GM12891 (cell line): ENCODE measurements around the gene ARL8A.
"Not testable (repeated sequence)": the region's sequence is repeated elsewhere in the genome, so short reads cannot be mapped to it uniquely, and the experiment has no call there.

Source experiments
- DNase-seq: peaks from one replicate; pipeline ENCODE4 v3.0.0; 2011; ENCODE audit warnings: low spot score; ENCODE audit not compliant: insufficient read length
- FAIRE-seq: peaks from 2 replicates; lab custom pipeline; 2011; peaks lifted over from hg19 to GRCh38; lab: Jason Lieb, UNC
- PAX5 ChIP-seq: IDR thresholded peaks from 2 replicates; pipeline ENCODE4 v1.6.1; 2011; ENCODE audit warnings: low read length, moderate library complexity, mild to moderate bottlenecking; ENCODE audit not compliant: insufficient read depth, severe bottlenecking
- POLR2A ChIP-seq: IDR thresholded peaks from 2 replicates; pipeline ENCODE4 v1.6.1; 2011; ENCODE audit warnings: low read depth, low read length, control low read depth
- POLR2AphosphoS5 ChIP-seq: IDR thresholded peaks from 2 replicates; pipeline ENCODE4 v1.6.1; 2011; ENCODE audit warnings: low read depth, low read length, control low read depth
- POU2F2 ChIP-seq: IDR thresholded peaks from 2 replicates; pipeline ENCODE4 v1.6.1; 2011; ENCODE audit warnings: low read depth, mild to moderate bottlenecking, control low read depth, low read length, moderate library complexity
- SPI1 ChIP-seq: IDR thresholded peaks from 2 replicates; pipeline ENCODE4 v1.6.1; 2011; ENCODE audit warnings: low read depth, low read length, control low read depth
- TAF1 ChIP-seq: IDR thresholded peaks from 2 replicates; pipeline ENCODE4 v1.6.1; 2011; ENCODE audit warnings: low read depth, low read length, control low read depth

Gene ARL8A

DNA sequence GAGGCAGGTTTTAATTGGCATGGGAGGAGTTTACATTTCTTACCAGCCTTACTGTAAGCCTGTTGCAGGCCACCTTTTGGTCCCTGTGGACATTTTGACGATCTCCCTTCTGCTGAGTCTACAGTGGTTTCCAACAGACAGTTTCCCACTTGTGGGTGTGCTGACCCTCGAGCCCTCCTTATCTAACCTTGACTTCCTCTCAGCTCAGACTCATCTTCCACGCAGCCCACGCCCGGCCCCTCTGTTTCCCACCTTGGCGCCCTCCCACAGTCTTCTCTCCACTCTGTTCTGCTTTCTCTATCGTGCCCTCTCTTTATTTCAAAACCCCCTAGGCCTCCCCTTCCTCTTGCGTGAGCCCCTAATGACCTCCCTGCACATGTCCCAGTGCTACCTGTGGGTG lies 6.1 kb upstream of the ARL8A start:
- TF ChIP-seq POU2F2 (no peak), POLR2A (no peak), POLR2AphosphoS5 (0 out of 2 replicates have a peak, but pooled peaks have one; percentile 37), PAX5 (no peak), SPI1 (no peak)
- DNase-seq: no peak
- FAIRE-seq: no peak

DNA sequence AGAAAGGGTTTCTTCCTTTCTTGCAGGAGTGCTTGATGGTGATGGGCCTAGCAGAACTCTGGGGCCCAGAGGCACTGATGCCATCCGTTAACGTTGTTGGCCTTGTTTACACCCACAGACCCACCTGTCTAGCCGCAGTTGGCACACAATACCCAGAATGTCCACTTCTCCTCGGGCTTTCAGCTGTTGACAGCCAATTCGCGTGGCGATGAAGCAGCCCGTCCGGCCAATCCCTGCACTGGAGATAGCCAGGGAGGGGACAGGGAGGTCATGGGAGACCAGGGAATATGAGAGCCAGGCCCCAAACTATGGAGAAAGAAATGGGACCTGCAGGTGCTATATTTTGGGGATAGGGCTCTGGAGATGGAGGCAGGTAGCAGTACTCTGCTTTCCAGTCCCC lies 5.7 kb upstream of the ARL8A start:
- no peak for TF ChIP-seq TAF1
- TF ChIP-seq POLR2AphosphoS5: no peak
- TF ChIP-seq SPI1: no peak
- no peak for TF ChIP-seq POLR2A
- no peak for TF ChIP-seq PAX5
- no peak for TF ChIP-seq POU2F2
- FAIRE-seq (no peak), DNase-seq (no peak)

DNA sequence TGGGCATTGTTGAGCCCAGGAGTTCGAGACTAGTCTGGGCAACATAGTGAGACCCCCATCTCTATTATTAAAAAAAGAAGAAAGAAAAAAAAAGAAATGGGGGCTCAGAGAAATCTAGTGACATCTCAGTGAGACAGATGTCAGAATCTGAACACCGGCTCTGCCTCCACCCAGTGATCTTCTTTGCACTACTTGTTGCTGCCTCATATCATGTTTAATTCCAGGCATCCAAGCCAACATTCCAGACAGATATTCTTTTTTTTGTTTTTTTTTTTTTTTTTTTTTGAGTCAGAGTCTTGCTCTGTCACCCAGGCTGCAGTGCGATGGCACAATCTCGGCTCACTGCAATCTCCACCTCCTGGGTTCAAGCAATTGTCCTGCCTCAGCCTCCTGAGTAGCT lies 5.0 kb upstream of the ARL8A start:
- FAIRE-seq: no peak

DNA sequence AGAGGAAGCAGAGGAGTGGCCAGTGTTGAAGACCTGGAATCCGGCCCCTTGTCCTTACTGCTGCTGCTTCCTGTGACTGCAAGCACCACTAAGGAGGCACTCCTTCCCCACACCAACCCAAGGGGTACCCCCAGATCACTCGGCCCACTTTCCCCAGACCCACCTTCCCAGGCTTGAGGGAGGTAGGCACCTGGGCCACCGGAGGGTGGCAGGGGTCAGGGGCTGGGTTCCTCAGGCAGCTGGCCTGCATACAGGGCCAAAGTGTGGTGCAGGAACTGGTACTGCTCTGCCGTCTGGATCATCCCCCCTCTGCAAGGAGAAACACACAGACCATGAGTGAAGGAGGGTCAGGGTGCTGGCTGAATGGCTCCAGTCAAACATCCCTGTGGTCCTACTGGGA lies 3.9 kb upstream of the ARL8A start:
- DNase-seq (no peak), FAIRE-seq (no peak)
- TF ChIP-seq POLR2A: no peak
- no peak for TF ChIP-seq POU2F2

More for the DNA sequence above, 5.0 kb upstream of the ARL8A start:
- no peak for TF ChIP-seq POU2F2
- no peak for TF ChIP-seq SPI1
- TF ChIP-seq PAX5: no peak
- TF ChIP-seq POLR2A: no peak
- no peak for TF ChIP-seq POLR2AphosphoS5
- DNase-seq: no peak

DNA sequence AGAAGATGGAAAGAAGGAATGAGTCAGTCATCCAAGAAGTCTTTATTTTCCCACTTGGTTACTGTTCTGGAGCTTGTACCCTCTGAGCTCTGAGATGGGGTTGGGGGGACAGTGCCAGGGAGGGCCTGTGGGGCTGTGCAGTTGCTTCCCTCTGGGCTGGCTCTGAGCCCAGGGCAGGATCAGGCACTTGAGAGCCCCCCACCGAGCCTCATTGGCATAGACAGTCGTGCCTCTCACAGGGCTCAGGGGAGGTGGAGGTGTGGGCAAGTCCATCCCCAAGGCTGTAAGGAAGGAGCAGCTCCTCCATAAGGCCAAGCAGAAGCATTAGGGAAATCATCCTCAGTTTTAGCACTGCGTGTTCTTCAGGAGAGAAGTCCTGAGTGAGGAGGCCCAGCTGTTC lies 2.5 kb upstream of the ARL8A start:
- DNase-seq: no peak
- FAIRE-seq: no peak
- TF ChIP-seq TAF1 (no peak), SPI1 (no peak), PAX5 (no peak)

DNA sequence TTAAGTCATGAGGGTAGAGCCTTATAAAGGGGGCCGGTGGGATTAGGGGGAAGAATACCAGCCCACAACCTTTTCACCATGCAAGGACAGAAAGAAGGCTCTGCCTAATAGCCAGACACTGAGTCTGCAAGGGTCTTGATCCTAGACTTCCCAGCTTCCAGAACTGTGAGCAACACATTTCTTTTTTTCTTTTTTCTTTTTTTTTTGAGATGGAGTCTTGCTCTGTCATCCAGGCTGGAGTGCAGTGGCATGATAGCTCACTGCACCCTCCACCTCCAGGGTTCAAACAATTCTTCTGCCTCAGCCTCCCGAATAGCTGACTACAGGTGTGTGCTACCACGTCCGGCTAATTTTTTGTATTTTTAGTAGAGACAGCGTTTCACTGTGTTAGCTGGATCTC lies 1.7 kb upstream of the ARL8A start:
- TF ChIP-seq PAX5 (no peak), POLR2AphosphoS5 (no peak), TAF1 (no peak), SPI1 (no peak), POLR2A (no peak; the same call in 1 of the 2 replicates), POU2F2 (no peak)
- FAIRE-seq (no peak), DNase-seq (no peak)

DNA sequence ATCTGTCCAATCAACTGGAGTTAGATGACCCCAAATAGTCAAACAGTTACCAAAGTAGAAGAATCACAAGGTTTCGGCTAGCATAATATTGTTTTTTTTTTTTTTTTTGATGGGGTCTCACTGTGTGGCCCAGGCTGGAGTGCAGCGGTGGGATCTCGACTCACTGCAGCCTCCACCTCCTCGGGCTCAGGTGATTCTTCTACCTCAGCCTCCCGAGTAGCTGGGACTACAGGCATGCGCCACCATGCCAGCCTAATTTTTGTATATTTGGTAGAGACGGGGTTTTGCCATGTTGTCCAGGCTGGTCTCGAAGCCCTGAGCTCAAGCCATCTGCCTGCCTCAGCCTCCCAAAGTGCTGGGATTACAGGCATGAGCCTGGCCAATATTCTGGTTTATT lies 1.2 kb upstream of the ARL8A start:
- FAIRE-seq, DNase-seq: not testable (repeated sequence)

DNA sequence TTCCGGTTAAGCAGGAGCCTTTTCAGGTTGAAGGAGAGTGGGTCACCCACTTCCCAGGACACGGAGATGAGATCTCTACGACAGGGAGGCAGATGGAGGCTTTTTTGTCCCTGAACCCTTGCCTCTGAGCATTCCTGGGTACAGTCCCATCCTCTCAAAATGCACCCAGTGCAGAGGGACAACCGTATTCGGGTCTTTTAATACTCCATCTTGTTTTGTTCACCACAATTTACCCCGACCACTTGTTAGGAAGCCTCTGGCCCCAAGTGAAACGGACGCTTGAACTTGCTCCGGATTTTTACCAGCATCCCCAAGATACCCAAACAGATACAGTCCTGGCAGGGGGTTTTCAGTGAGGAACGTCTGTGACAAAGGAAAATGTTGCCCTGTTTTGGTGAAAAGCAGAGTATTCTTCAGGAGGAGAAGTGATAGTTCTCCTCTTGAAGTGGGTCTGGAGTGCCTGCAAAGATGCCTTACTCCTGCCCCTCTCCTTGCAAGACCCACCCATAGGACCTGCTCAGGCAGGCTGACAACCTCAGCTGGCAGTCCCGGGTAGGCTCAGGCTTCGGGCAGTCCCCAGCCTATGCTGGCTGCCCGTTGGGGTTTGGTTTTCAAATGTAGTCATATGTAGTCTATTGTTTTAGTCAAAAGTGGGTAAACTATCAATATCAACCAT lies 669 bp upstream of the ARL8A start:
- DNase-seq: no peak
- FAIRE-seq: no peak
- TF ChIP-seq POLR2A (no peak), POLR2AphosphoS5 (0 out of 2 replicates have a peak, but pooled peaks have one; percentile 56)

DNA sequence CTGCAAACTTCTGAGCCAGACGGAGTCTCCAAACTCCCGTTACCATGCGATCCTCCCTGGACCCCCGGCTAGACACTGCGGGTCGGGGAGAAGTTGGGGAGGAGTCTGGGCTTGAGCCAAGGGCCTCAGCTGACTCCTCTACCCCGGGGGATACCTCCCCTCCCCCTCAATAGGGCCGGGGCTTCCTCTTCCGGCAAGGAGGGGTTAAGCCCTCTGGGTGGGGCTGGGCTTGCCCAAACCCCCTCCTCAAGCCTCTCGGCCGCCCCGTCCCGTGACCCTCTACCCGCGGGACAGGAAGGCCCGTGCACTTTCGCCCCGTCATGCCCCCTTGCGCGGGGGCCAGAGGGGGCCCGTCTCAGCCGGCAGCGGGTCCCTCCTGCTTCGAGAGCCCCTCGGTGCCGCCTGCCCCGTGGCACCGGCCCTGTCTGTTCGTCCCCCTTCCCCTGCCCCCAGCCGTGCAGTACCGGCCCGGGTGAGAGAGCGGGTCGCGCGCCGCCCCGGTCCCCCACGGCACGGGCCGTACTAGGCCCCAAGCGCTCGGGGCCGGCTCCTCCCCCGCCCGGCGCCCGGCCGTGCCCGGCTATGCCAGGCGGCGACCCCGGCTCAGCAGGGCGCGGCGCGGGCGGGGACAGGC lies 652 bp downstream of the ARL8A start:
- no peak for TF ChIP-seq PAX5
- no peak for TF ChIP-seq TAF1
- TF ChIP-seq SPI1: peak; percentile 25; the same call in 1 of the 2 replicates
- no peak for DNase-seq
- no peak for FAIRE-seq

DNA sequence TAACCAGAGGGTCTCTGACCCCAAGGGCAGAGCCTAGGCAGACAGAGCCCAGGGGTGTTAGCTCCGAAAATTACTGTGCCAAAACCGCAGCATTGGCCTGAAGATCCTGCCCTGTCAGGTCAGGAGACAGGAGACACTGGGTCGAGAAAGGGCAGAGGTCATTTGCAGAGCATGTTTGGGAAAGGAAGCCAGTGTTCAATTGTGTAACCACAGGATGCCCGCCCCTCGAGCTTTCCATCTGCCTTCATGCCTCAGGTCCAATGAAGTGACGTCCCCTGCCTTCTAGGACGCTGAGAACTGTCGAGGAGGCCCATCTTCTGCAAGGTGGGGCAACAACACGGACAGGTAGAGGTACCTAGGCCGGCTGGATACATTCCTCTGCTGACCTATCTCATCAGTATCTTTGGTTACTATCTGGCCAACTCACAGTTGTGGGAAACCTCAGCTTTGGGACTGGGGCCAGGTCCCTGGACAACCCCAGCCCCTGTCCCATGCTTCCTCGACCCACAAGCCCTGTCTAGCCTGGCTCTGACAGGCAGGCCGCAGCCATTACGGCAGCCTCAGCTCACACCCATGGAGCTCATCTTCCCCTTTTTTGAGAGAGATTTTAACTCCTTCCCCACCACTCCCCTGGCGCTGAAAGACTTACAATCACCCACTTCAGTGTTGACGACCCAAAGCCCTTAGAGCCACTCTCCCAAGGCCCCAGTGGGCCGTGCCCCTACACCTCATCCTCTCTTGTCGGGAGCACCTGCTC lies 1.3 kb downstream of the ARL8A start:
- FAIRE-seq (no peak), DNase-seq (no peak)
- TF ChIP-seq POLR2AphosphoS5: no peak
- TF ChIP-seq POLR2A: peak; percentile 44; the same call in 1 of the 2 replicates

DNA sequence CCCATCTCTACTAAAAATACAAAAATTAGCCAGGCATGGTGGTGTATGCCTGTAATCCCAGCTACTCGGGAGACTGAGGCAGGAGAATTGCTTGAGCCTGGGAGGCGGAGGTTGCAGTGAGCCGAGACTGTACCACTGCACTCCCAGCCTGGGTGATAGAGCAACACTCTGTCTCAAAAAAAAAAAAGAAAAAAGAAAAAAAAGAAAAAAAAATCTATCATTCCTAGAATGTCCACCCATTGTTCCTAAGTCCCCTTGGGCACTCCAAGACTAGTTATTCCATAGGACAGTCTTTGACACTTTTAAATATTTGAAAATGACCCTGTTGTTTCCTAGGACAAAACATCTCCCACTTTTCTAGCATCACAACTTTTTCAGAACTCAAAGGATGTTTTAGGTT lies 3.1 kb downstream of the ARL8A start:
- DNase-seq, FAIRE-seq: not testable (repeated sequence)
